Testis (tissue), 3 donors: ENCODE measurements around the gene GPT2. TPM values are rescaled to one million over a fixed set of nuclear protein-coding genes. Genes with fewer than 3 reads are reported as not detected.

Experiments used
- DNase-seq: peaks from one replicate; pipeline ENCODE4 v3.0.0-alpha.2; 2019
- H3K27ac ChIP-seq, 2 donors: fragments of 200-600 bp; sonication (generic); one replicate each; pipeline ENCODE4 v1.5.1; 2019
- H3K27me3 ChIP-seq: fragments of 200-600 bp; sonication (generic); one replicate; pipeline ENCODE4 v1.5.1; 2019
- H3K36me3 ChIP-seq: fragments of 200-600 bp; sonication (generic); one replicate; pipeline ENCODE4 v1.5.1; 2017; ENCODE audit warnings: low read depth; ENCODE audit errors: missing control alignments
- H3K4me1 ChIP-seq: fragments of 200-600 bp; sonication (generic); one replicate; pipeline ENCODE4 v1.5.1; 2019
- H3K4me3 ChIP-seq, 2 donors: fragments of 200-600 bp; sonication (generic); one replicate each; pipeline ENCODE4 v1.5.1; 2017 to 2019
- H3K9me3 ChIP-seq: fragments of 200-600 bp; sonication (generic); one replicate; pipeline ENCODE4 v1.5.1; 2017
- CTCF ChIP-seq, 3 experiments: fragments of 450-650 bp in 2 of 3; fragments of 200-600 bp in 1 of 3; sonication (generic) in 1 of 3; IDR thresholded peaks; one replicate each; pipeline ENCODE4 v1.5.1; 2016 to 2019; ENCODE audit warnings: antibody characterized with exemption in 3 of 3, mild to moderate bottlenecking in 2 of 3, moderate library complexity in 1 of 3
- POLR2A ChIP-seq: fragments of 450-650 bp; IDR thresholded peaks from one replicate; pipeline ENCODE4 v1.6.1; 2017; ENCODE audit warnings: antibody characterized with exemption, mild to moderate bottlenecking, moderate library complexity
- WGBS, 2 donors: methylation state at CpG; one replicate each; pipeline ENCODE4 v1.1.5; 2018; 5-methylcytosine and 5-hydroxymethylcytosine counted together
- intact Hi-C: fragments of 100-400 bp; cut with DNase I; formaldehyde crosslinking; loops from one replicate; pipeline ENCODE4 v1.15.1; 2023; ENCODE audit warnings: low total_unique reads
- polyA plus RNA-seq: library from polyadenylated mRNA; stranded (reverse); fragments of 350-450 nt; fragmentation: Illumina TruSeq; extraction: RNeasy Lipid Tissue Mini Kit (QIAGEN cat#74804); gene quantifications from one replicate; pipeline ENCODE4 v1.2.3, GENCODE V29; 2014; ENCODE audit warnings: low read depth, low replicate concordance; ENCODE audit not compliant: insufficient read depth
- total RNA-seq, 2 donors: library from RNA; depleted of rRNA; stranded (reverse); fragments of >200 nt; gene quantifications; one replicate each; pipeline ENCODE4 v1.2.3, GENCODE V29; 2016

Gene GPT2
- total and polyA plus RNA-seq, 3 donors from 2014 or later = 38.8 to 80.6 (median 46.6) TPM

DNA sequence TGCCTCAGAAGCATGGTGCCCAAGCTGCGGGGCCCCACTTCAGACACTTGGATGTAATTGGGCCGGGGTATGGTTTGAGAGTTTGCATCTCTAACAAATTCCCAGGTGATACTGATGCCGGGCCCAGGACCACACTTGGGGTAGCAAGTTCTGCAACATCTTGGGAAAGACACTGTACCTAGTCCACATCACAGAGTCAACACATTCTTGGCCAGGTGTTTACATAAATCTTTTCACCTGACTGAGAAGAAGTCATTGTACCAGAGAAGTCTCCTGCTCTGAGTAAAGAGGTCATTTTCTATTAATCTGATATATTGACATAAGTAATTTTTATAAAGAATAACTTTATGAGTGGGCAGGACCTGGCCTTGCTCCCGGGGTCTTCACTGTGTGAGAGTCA lies 27.5 kb downstream of the GPT2 start:
- Histone ChIP-seq H3K4me1 (peaks cover 22% of the 10 kb centered on the region), H3K27ac (no peak overlapping the region), H3K4me3 (no peak overlapping the region), H3K9me3 (no peaks in the 10 kb centered on the region), H3K27me3 (no peaks in the 10 kb centered on the region), H3K36me3 (no peaks in the 10 kb centered on the region)
- no peak for TF ChIP-seq POLR2A
- no peak for TF ChIP-seq CTCF (IDR thresholded peaks at IDR 0.05)
- intact Hi-C loops = no loop called here
- WGBS, 2 donors = 88 to 98% methylated on average over 4 of the region's 4 CpGs
- DNase-seq = no peak

- Histone ChIP-seq H3K4me1 (no peaks in the 10 kb centered on the region), H3K4me3 (no peak overlapping the region), H3K36me3 (no peaks in the 10 kb centered on the region), H3K9me3 (no peaks in the 10 kb centered on the region), H3K27ac (no peak overlapping the region), H3K27me3 (no peaks in the 10 kb centered on the region)
- intact Hi-C loops = no loop called here
- no peak for DNase-seq
- WGBS, 2 donors = 92 to 93% methylated on average over 11 of the region's 11 CpGs
- no peak for TF ChIP-seq CTCF (IDR thresholded peaks at IDR 0.05)
- no peak for TF ChIP-seq POLR2A
These were observed 30.5 kb downstream of the GPT2 start for GRCh38 chr16:46914556-46915201.

DNA sequence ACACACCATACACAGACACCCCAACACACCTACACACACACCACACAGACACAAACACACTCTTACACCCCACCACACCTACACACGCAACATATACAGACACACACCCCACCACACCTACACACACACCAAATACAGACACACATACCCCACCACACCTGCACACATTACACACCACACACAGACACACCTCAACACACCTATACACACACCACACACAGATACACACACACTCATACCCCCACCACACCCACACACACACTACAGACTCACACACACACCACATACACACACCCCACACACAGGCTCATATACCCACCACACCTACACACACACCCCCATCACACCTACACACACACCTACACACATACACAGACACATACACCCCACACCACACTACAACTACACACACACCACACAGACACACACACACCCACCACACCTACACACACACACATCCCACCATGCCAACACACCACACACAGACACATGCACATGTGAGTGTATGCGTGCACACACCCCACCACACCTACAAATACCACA lies 31.4 kb downstream of the GPT2 start:
- intact Hi-C loops = no loop called here
- no peak for TF ChIP-seq CTCF (IDR thresholded peaks at IDR 0.05)
- no peak for TF ChIP-seq POLR2A
- no peaks in the 10 kb centered on the region for H3K36me3 ChIP-seq

GRCh38 chr16:46916980-46917379 lies 32.8 kb downstream of the GPT2 start:
- intact Hi-C loops = no loop called here
- Histone ChIP-seq H3K36me3 (no peaks in the 10 kb centered on the region), H3K27ac (no peak overlapping the region), H3K4me1 (no peaks in the 10 kb centered on the region), H3K9me3 (no peaks in the 10 kb centered on the region), H3K27me3 (no peaks in the 10 kb centered on the region), H3K4me3 (no peak overlapping the region)
- 88 to 94% methylated on average over 3 of the region's 3 CpGs for WGBS, 2 donors
- no peak for DNase-seq
- TF ChIP-seq POLR2A (no peak), CTCF (IDR thresholded peaks at IDR 0.05) (no peak)

More for the DNA sequence above, 31.4 kb downstream of the GPT2 start:
- Histone ChIP-seq H3K27me3 (no peaks in the 10 kb centered on the region), H3K4me1 (no peaks in the 10 kb centered on the region), H3K9me3 (no peaks in the 10 kb centered on the region), H3K27ac (no peak overlapping the region), H3K4me3 (no peak overlapping the region)
- no peak for DNase-seq
- 87 to 98% methylated on average over 2 of the region's 2 CpGs for WGBS, 2 donors

DNA sequence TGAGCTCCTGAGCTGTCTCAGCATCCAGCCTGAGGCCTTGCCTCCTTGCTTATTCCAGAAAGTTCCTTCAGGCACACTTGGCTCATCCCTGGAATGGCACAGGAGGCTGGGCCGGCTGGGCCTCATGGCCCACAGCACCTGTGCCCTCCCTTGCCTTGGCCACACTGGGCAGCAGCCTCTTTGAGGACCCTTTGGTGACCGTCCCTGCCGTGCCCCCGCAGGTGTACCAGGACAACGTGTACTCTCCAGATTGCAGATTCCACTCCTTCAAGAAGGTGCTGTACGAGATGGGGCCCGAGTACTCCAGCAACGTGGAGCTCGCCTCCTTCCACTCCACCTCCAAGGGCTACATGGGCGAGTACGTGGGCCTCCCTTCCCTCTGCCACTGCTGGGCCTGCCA lies 34.2 kb downstream of the GPT2 start:
- Histone ChIP-seq H3K4me1 (peaks cover under 1% of the 10 kb centered on the region), H3K36me3 (no peaks in the 10 kb centered on the region), H3K27me3 (no peaks in the 10 kb centered on the region), H3K4me3 (no peak overlapping the region), H3K9me3 (no peaks in the 10 kb centered on the region), H3K27ac (no peak overlapping the region)
- no peak for DNase-seq
- WGBS, 2 donors = 77 to 79% methylated on average over 11 of the region's 11 CpGs
- intact Hi-C loops = no loop called here
- TF ChIP-seq CTCF (IDR thresholded peaks at IDR 0.05) = no peak
- no peak for TF ChIP-seq POLR2A
